ENCODE measurements around the gene MCEMP1.
"Not testable (repeated sequence)": the region's sequence is repeated elsewhere in the genome, so short reads cannot be mapped to it uniquely, and the experiment has no call there.

DNA sequence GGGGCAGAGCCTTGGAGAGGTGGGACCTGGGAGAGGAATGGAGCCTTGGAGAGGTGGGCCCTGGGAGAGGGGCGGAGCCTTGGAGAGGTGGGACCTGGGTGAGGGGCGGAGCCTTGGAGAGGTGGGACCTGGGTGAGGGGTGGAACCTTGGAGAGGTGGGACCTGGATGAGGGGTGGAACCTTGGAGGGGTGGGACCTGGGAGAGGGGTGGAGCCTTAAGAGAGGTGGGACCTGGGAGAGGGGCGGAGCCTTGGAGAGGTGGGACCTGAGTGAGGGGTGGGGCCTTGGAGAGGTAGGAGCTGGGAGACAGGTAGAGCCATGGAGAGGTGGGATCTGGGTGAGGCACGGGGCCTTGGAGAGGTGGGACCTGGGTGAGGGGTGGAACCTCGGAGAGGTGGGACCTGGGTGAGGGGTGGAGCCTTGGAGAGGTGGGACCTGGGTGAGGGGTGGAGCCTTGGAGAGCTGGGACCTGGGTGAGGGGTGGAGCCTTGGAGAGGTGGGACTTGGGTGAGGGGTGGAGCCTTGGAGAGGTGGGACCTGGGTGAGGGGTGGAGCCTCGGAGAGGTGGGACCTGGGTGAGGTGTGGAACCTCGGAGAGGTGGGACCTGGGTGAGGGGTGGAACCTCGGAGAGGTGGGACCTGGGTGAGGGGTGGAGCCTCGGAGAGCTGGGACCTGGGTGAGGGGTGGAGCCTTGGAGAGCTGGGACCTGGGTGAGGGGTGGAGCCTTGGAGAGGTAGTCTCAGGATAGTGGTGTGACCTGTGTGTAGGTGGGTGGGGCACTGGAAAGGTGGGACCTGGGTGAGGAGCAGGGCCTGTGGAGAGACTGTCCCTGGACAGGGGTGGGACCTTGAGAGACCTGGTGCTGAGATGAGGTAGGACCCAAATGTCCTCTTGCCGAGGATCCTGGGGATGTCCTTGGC is 33.0 kb upstream of the MCEMP1 start:
- TF ChIP-seq CTCF (IDR thresholded peaks at IDR 0.05; ENCODE audit: insufficient read depth, low read length, poor library complexity, severe bottlenecking); EZH2phosphoT487 (conservative IDR thresholded peaks at IDR 0.05; ENCODE audit: low read length): not testable (repeated sequence)

Measured in SU-DHL-6 (cell line).